Common myeloid progenitor, CD34-positive (primary cell): Measurements from ENCODE around the gene ANKRD63.

Source experiments
- CTCF ChIA-PET: fragments of 350-600 bp; sonication (Branson Sonifier 250); formaldehyde crosslinking; loops from one replicate; lab custom pipeline; 2021; ENCODE audit warnings: antibody characterized with exemption; lab: Charles Lee
- POLR2A ChIA-PET: fragments of 350-600 bp; sonication (Branson Sonifier 250); formaldehyde crosslinking; loops from one replicate; lab custom pipeline; 2021; ENCODE audit warnings: antibody characterized with exemption; lab: Charles Lee
- DNase-seq, 3 donors: peaks; one replicate each; pipeline versions ENCODE4 v3.0.0 to v3.0.0-alpha.2; 2013
- H3K27ac ChIP-seq, 2 experiments: 1 replicate in 1 of 2; 2 replicates in 1 of 2; pipeline ENCODE4 v1.7.0; 2013; ENCODE audit warnings: inconsistent platforms in 2 of 2, low read length in 2 of 2, mild to moderate bottlenecking in 2 of 2, low read depth in 1 of 2, moderate library complexity in 1 of 2; ENCODE audit not compliant: severe bottlenecking in 2 of 2, insufficient read depth in 1 of 2, poor library complexity in 1 of 2
- H3K27me3 ChIP-seq, 5 experiments: replicated peaks in 2 of 5; 1 replicate in 3 of 5; 2 replicates in 2 of 5; pipeline versions ENCODE4 v1.6.1 to v1.7.0; 2013; ENCODE audit warnings: low read length in 4 of 5, mild to moderate bottlenecking in 2 of 5, moderate library complexity in 2 of 5, inconsistent platforms in 1 of 5; ENCODE audit not compliant: insufficient read depth in 5 of 5, control insufficient read depth in 4 of 5
- H3K36me3 ChIP-seq, 4 experiments: 1 replicate in 2 of 4; 2 replicates in 2 of 4; pipeline versions ENCODE4 v1.6.1 to v1.7.0; 2013; ENCODE audit warnings: low read length in 3 of 4, control low read depth in 1 of 4, mild to moderate bottlenecking in 1 of 4; ENCODE audit not compliant: control insufficient read depth in 4 of 4, insufficient read depth in 4 of 4
- H3K4me1 ChIP-seq, 4 experiments: 1 replicate in 3 of 4; 2 replicates in 1 of 4; pipeline versions ENCODE4 v1.6.1 to v1.7.1; 2013; ENCODE audit warnings: low read length in 3 of 4, mild to moderate bottlenecking in 3 of 4, control low read depth in 1 of 4, inconsistent platforms in 1 of 4, moderate library complexity in 1 of 4; ENCODE audit not compliant: control insufficient read depth in 4 of 4, insufficient read depth in 4 of 4; ENCODE audit errors: control extremely low read depth in 1 of 4
- H3K4me3 ChIP-seq, 7 experiments: 1 replicate in 4 of 7; 2 replicates in 3 of 7; pipeline versions ENCODE4 v1.5.1 to v1.7.0; 2013; ENCODE audit warnings: mild to moderate bottlenecking in 7 of 7, low read length in 6 of 7, moderate library complexity in 6 of 7, inconsistent platforms in 2 of 7, low read depth in 2 of 7, control low read depth in 1 of 7; ENCODE audit not compliant: insufficient read depth in 4 of 7, control insufficient read depth in 1 of 7; ENCODE audit errors: extremely low read depth in 1 of 7
- H3K9me3 ChIP-seq, 5 experiments: 1 replicate in 4 of 5; 2 replicates in 1 of 5; pipeline versions ENCODE4 v1.6.1 to v1.7.1; 2013; ENCODE audit warnings: low read length in 4 of 5, mild to moderate bottlenecking in 2 of 5, inconsistent platforms in 1 of 5, low read depth in 1 of 5, moderate library complexity in 1 of 5; ENCODE audit not compliant: control insufficient read depth in 4 of 5, insufficient read depth in 2 of 5; ENCODE audit errors: control extremely low read depth in 1 of 5
- WGBS: methylation state at CpG from one replicate; pipeline ENCODE4 v1.1.5; 2013; ENCODE audit not compliant: insufficient coverage; 5-methylcytosine and 5-hydroxymethylcytosine counted together

The ANKRD63 gene

GRCh38 chr15:40328751-40329150 lies 45.9 kb upstream of the ANKRD63 start:
- ChIA-PET POLR2A (interaction anchor here (0.5 kb wide), 1 partner anchor 24 kb away, joined by 5 read pairs; no protein-coding TSS in a partner anchor), CTCF (interaction anchor here (1.2 to 26.5 kb wide), 9 partner anchors 9 to 223 kb away, joined by 3 to 1099 read pairs (median 4); partner anchors contain the start of genes CCDC9B, INAFM2 and PLCB2)
- peak overlapping the region in 4 of 7 experiments; percentile 12 to 42 (median 30) for H3K4me3 ChIP-seq
- WGBS, result 42% methylated on average over 4 of the region's 5 CpGs
- DNase-seq, result peak in 2 of 3 donors; percentile 36 to 47
- peaks cover 0 to 42% (median 2%) of the 10 kb centered on the region in 4 experiments for H3K36me3 ChIP-seq
- H3K9me3 ChIP-seq, result no peaks in the 10 kb centered on the region
- no peaks in the 10 kb centered on the region for H3K27me3 ChIP-seq
- H3K4me1 ChIP-seq, result peaks cover 49 to 97% (median 95%) of the 10 kb centered on the region in 4 experiments
- H3K27ac ChIP-seq, result peak overlapping the region; percentile 35 to 57

GRCh38 chr15:40328176-40328575 lies 45.3 kb upstream of the ANKRD63 start:
- Histone ChIP-seq H3K27ac (peak overlapping the region; percentile 35 to 57), H3K9me3 (no peaks in the 10 kb centered on the region), H3K4me1 (peaks cover 49 to 92% (median 89%) of the 10 kb centered on the region in 4 experiments), H3K27me3 (no peaks in the 10 kb centered on the region), H3K36me3 (peaks cover 0 to 42% (median 2%) of the 10 kb centered on the region in 4 experiments), H3K4me3 (peak overlapping the region in 4 of 7 experiments; percentile 12 to 42 (median 30))
- CTCF ChIA-PET, result interaction anchor here (0.7 to 26.5 kb wide), 8 partner anchors 9 to 90 kb away, joined by 3 to 1099 read pairs (median 4); partner anchors contain the start of genes CCDC9B, INAFM2 and PLCB2
- 49% methylated on average over 3 of the region's 3 CpGs for WGBS
- POLR2A ChIA-PET, result interaction anchor here (1.5 kb wide), 1 partner anchor 8 kb away, joined by 8 read pairs; no protein-coding TSS in a partner anchor
- DNase-seq, result no peak

GRCh38 chr15:40327457-40327856 lies 44.6 kb upstream of the ANKRD63 start:
- Histone ChIP-seq H3K4me3 (peak overlapping the region in 3 of 7 experiments; percentile 33 to 62 (median 37)), H3K36me3 (peaks cover 0 to 38% (median 2%) of the 10 kb centered on the region in 4 experiments), H3K4me1 (peaks cover 47 to 92% (median 89%) of the 10 kb centered on the region in 4 experiments), H3K27ac (peak overlapping the region; percentile 35 to 57), H3K9me3 (no peaks in the 10 kb centered on the region), H3K27me3 (no peaks in the 10 kb centered on the region)
- DNase-seq, result no peak
- POLR2A ChIA-PET, result interaction anchor here (1.5 kb wide), 2 partner anchors 9 to 18 kb away, joined by 3 to 8 read pairs; no protein-coding TSS in a partner anchor
- CTCF ChIA-PET, result interaction anchor here (1.0 to 26.5 kb wide), 6 partner anchors 10 to 49 kb away, joined by 3 to 1099 read pairs (median 6); partner anchors contain the start of genes CCDC9B, INAFM2 and PLCB2
- WGBS, result 63% methylated on average over 5 of the region's 6 CpGs

GRCh38 chr15:40325700-40326099 lies 42.8 kb upstream of the ANKRD63 start:
- CTCF ChIA-PET, result interaction anchor here (1.2 to 26.5 kb wide), 6 partner anchors 12 to 96 kb away, joined by 4 to 1099 read pairs (median 8); partner anchors contain the start of genes ANKRD63, CCDC9B, INAFM2 and PLCB2

GRCh38 chr15:40325188-40325587 lies 42.3 kb upstream of the ANKRD63 start:
- Histone ChIP-seq H3K4me3 (peak overlapping the region in 6 of 7 experiments; percentile 68 to 84 (median 81)), H3K36me3 (peaks cover 0 to 26% (median 2%) of the 10 kb centered on the region in 4 experiments), H3K9me3 (no peaks in the 10 kb centered on the region), H3K4me1 (peaks cover 47 to 82% (median 77%) of the 10 kb centered on the region in 4 experiments), H3K27me3 (no peaks in the 10 kb centered on the region), H3K27ac (peak overlapping the region in 1 of 2 experiments; percentile 59)
- 83% methylated on average over 1 of the region's 2 CpGs for WGBS
- ChIA-PET CTCF (interaction anchor here (1.2 to 26.5 kb wide), 6 partner anchors 12 to 97 kb away, joined by 4 to 1099 read pairs (median 8); partner anchors contain the start of genes ANKRD63, CCDC9B, INAFM2 and PLCB2), POLR2A (interaction anchor here (1.7 to 2.0 kb wide), 2 partner anchors 9 to 12 kb away, joined by 11 to 33 read pairs; no protein-coding TSS in a partner anchor)
- DNase-seq, result no peak

More at GRCh38 chr15:40325700-40326099, 42.8 kb upstream of the ANKRD63 start:
- Histone ChIP-seq H3K4me1 (peaks cover 49 to 87% (median 81%) of the 10 kb centered on the region in 4 experiments), H3K36me3 (peaks cover 0 to 26% (median 2%) of the 10 kb centered on the region in 4 experiments), H3K27me3 (no peaks in the 10 kb centered on the region), H3K9me3 (no peaks in the 10 kb centered on the region), H3K27ac (no peak overlapping the region), H3K4me3 (peak overlapping the region in 6 of 7 experiments; percentile 68 to 84 (median 81))
- peak in 2 of 3 donors; percentile 33 to 37 for DNase-seq
- 100% methylated on average over 1 of the region's 2 CpGs for WGBS
- POLR2A ChIA-PET, result interaction anchor here (0.6 to 2.0 kb wide), 5 partner anchors 9 to 83 kb away, joined by 3 to 33 read pairs (median 4); no protein-coding TSS in a partner anchor

GRCh38 chr15:40323953-40324937 lies 41.4 kb upstream of the ANKRD63 start:
- ChIA-PET CTCF (interaction anchor here (1.3 to 26.5 kb wide), 7 partner anchors 12 to 94 kb away, joined by 4 to 1099 read pairs (median 174); partner anchors contain the start of genes ANKRD63, CCDC9B, INAFM2 and PLCB2), POLR2A (interaction anchor here (1.5 to 2.9 kb wide), 4 partner anchors 10 to 13 kb away, joined by 11 to 33 read pairs (median 24); no protein-coding TSS in a partner anchor)
- Histone ChIP-seq H3K27ac (peak overlapping the region in 1 of 2 experiments; percentile 59), H3K4me3 (peak overlapping the region; percentile 41 to 84 (median 81)), H3K36me3 (peaks cover 0 to 20% (median 2%) of the 10 kb centered on the region in 4 experiments), H3K9me3 (no peaks in the 10 kb centered on the region), H3K27me3 (no peaks in the 10 kb centered on the region), H3K4me1 (peaks cover 39 to 72% (median 67%) of the 10 kb centered on the region in 4 experiments)
- DNase-seq, result peak in 2 of 3 donors; percentile 49 to 56
- under 1% methylated on average over 82 of the region's 101 CpGs for WGBS
